Naive thymus-derived CD8-positive, alpha-beta T cell (primary cell): ENCODE results near the gene HTR1B. TPM values are rescaled to one million over a fixed set of nuclear protein-coding genes. Genes with fewer than 3 reads are reported as not detected.

Source experiments
- ATAC-seq, 2 donors: fragments of 150-1000 bp; cut with Tn5 transposase in 1 of 2; sonication (Bioruptor Pico), chemical (Tn5 transposase) in 1 of 2; 1 replicate in 1 of 2; 2 replicates in 1 of 2; pipeline ENCODE4 v1.10.0; 2021; ENCODE audit warnings: mild to moderate bottlenecking in 2 of 2, moderate library complexity in 2 of 2
- POLR2A ChIA-PET: fragments of 350-600 bp; sonication (Branson Sonifier 250); formaldehyde crosslinking; loops from one replicate; lab custom pipeline; 2021; ENCODE audit warnings: antibody characterized with exemption; lab: Charles Lee
- DNase-seq, 10 donors: peaks; one replicate each; pipeline versions ENCODE4 v3.0.0 to v3.0.0-alpha.2; 2020 to 2022
- H3K27ac Mint-ChIP-seq, 10 donors: one replicate each; pipeline ENCODE4 v1.8.0; 2020 to 2022; ENCODE audit warnings: mild to moderate bottlenecking in 10 of 10, mixed read lengths in 10 of 10, moderate library complexity in 4 of 10, inconsistent platforms in 1 of 10
- H3K27me3 Mint-ChIP-seq, 5 donors: one replicate each; pipeline ENCODE4 v1.8.0; 2021 to 2022; ENCODE audit warnings: mixed read lengths in 5 of 5
- H3K36me3 Mint-ChIP-seq, 3 donors: one replicate each; pipeline ENCODE4 v1.8.0; 2020 to 2022; ENCODE audit warnings: mixed read lengths in 3 of 3, mild to moderate bottlenecking in 2 of 3, inconsistent platforms in 1 of 3
- H3K4me1 Mint-ChIP-seq, 4 donors: one replicate each; pipeline ENCODE4 v1.8.0; 2021 to 2022; ENCODE audit warnings: mixed read lengths in 4 of 4
- H3K4me3 Mint-ChIP-seq, 10 donors: one replicate each; pipeline ENCODE4 v1.8.0; 2020 to 2022; ENCODE audit warnings: mild to moderate bottlenecking in 10 of 10, mixed read lengths in 10 of 10, moderate library complexity in 6 of 10, inconsistent platforms in 1 of 10
- H3K9me3 Mint-ChIP-seq, 9 donors: one replicate each; pipeline ENCODE4 v1.8.0; 2020 to 2022; ENCODE audit warnings: mixed read lengths in 9 of 9, mild to moderate bottlenecking in 3 of 9, inconsistent platforms in 1 of 9, moderate library complexity in 1 of 9
- polyA plus RNA-seq, 3 donors: library from polyadenylated mRNA; unstranded; fragments of 300-500 nt; fragmentation: Illumina TruSeq; gene quantifications; one replicate each; pipeline ENCODE4 v1.2.3, GENCODE V29; 2021
- total RNA-seq, 8 experiments: library from RNA in 2 of 8; stranded (reverse) in 2 of 8; gene quantifications; one replicate each; pipeline ENCODE4 v1.2.3 and lab custom pipeline; 2021 to 2026

The HTR1B gene
- not detected for total RNA-seq
- polyA plus RNA-seq = not detected
- total RNA-seq (lab: John Stamatoyannopoulos, UW) = 0 reads per million in 6 experiments

GRCh38 chr6:77463308-77463860, at the start of gene HTR1B:
Gene HTR1B (minus strand): TSS chr6:77463491. CDS start chr6:77463403, 88 bp downstream.
- Mint-ChIP-seq H3K4me1 (peaks cover 16 to 43% (median 27%) of the 10 kb centered on the region in 4 donors), H3K36me3 (peaks cover 0 to 19% (median 8%) of the 10 kb centered on the region in 3 donors), H3K9me3 (peaks cover 0 to 22% (median 3%) of the 10 kb centered on the region in 9 donors), H3K4me3 (peak within 1 kb of the TSS; percentile 14 to 83 (median 48)), H3K27ac (peak within 1 kb of the TSS in 3 of 10 donors; percentile 40 to 77 (median 41)), H3K27me3 (peaks cover 35 to 86% (median 63%) of the 10 kb centered on the region in 5 donors)
- POLR2A ChIA-PET = no interaction called here
- no peak for DNase-seq
- no peak for ATAC-seq

- Mint-ChIP-seq H3K36me3 (peaks cover 0 to 13% (median 0%) of the 10 kb centered on the region in 3 donors), H3K27ac (no peak overlapping the region), H3K27me3 (peaks cover 0 to 4% (median 0%) of the 10 kb centered on the region in 5 donors), H3K4me3 (no peak overlapping the region), H3K9me3 (peaks cover 4 to 52% (median 27%) of the 10 kb centered on the region in 9 donors), H3K4me1 (no peaks in the 10 kb centered on the region)
- no peak for DNase-seq
- POLR2A ChIA-PET = no interaction called here
- ATAC-seq = no peak
Measured at GRCh38 chr6:77512554-77512953, 49.3 kb upstream of the HTR1B start.

- POLR2A ChIA-PET = no interaction called here
- no peak for DNase-seq
Measured at GRCh38 chr6:77511860-77512259, 48.6 kb upstream of the HTR1B start.

GRCh38 chr6:77502981-77503380, 39.7 kb upstream of the HTR1B start:
- DNase-seq = no peak
- POLR2A ChIA-PET = no interaction called here
- Mint-ChIP-seq H3K4me3 (no peak overlapping the region), H3K36me3 (no peaks in the 10 kb centered on the region), H3K27me3 (no peaks in the 10 kb centered on the region), H3K9me3 (no peaks in the 10 kb centered on the region), H3K4me1 (no peaks in the 10 kb centered on the region), H3K27ac (no peak overlapping the region)
- no peak for ATAC-seq

More at GRCh38 chr6:77511860-77512259, 48.6 kb upstream of the HTR1B start:
- no peak for ATAC-seq
- no peak overlapping the region for H3K27ac Mint-ChIP-seq
- peaks cover 0 to 13% (median 0%) of the 10 kb centered on the region in 3 donors for H3K36me3 Mint-ChIP-seq
- peaks cover 0 to 4% (median 0%) of the 10 kb centered on the region in 5 donors for H3K27me3 Mint-ChIP-seq
- H3K4me3 Mint-ChIP-seq = no peak overlapping the region
- no peaks in the 10 kb centered on the region for H3K4me1 Mint-ChIP-seq
- H3K9me3 Mint-ChIP-seq = peaks cover 4 to 52% (median 27%) of the 10 kb centered on the region in 9 donors

GRCh38 chr6:77492530-77492929, 29.2 kb upstream of the HTR1B start:
- no peaks in the 10 kb centered on the region for H3K36me3 Mint-ChIP-seq
- H3K27ac Mint-ChIP-seq = no peak overlapping the region
- H3K27me3 Mint-ChIP-seq = peaks cover 0 to 3% (median 0%) of the 10 kb centered on the region in 5 donors
- no peak overlapping the region for H3K4me3 Mint-ChIP-seq
- peaks cover 0 to 2% (median 0%) of the 10 kb centered on the region in 9 donors for H3K9me3 Mint-ChIP-seq
- no peaks in the 10 kb centered on the region for H3K4me1 Mint-ChIP-seq
- no peak for ATAC-seq
- DNase-seq = no peak
- POLR2A ChIA-PET = no interaction called here

GRCh38 chr6:77487808-77488425, 24.6 kb upstream of the HTR1B start:
- ATAC-seq (no peak), DNase-seq (no peak)
- POLR2A ChIA-PET = no interaction called here
- no peaks in the 10 kb centered on the region for H3K4me1 Mint-ChIP-seq
- H3K27ac Mint-ChIP-seq = no peak overlapping the region
- no peaks in the 10 kb centered on the region for H3K36me3 Mint-ChIP-seq
- no peaks in the 10 kb centered on the region for H3K27me3 Mint-ChIP-seq
- H3K4me3 Mint-ChIP-seq = no peak overlapping the region
- H3K9me3 Mint-ChIP-seq = no peaks in the 10 kb centered on the region

GRCh38 chr6:77482981-77483380, 19.7 kb upstream of the HTR1B start:
- ATAC-seq (no peak), DNase-seq (no peak)
- no peaks in the 10 kb centered on the region for H3K4me1 Mint-ChIP-seq
- H3K27me3 Mint-ChIP-seq = peaks cover 0 to 6% (median 3%) of the 10 kb centered on the region in 5 donors
- no peak overlapping the region for H3K27ac Mint-ChIP-seq
- no peak overlapping the region for H3K4me3 Mint-ChIP-seq
- POLR2A ChIA-PET = no interaction called here
- no peaks in the 10 kb centered on the region for H3K9me3 Mint-ChIP-seq
- H3K36me3 Mint-ChIP-seq = no peaks in the 10 kb centered on the region

GRCh38 chr6:77474973-77475372, 11.7 kb upstream of the HTR1B start:
- POLR2A ChIA-PET = no interaction called here
- Mint-ChIP-seq H3K27me3 (peaks cover 0 to 4% (median under 1%) of the 10 kb centered on the region in 5 donors), H3K27ac (no peak overlapping the region), H3K36me3 (no peaks in the 10 kb centered on the region), H3K9me3 (peaks cover 0 to 3% (median 0%) of the 10 kb centered on the region in 9 donors), H3K4me3 (peak overlapping the region in 4 of 10 donors; percentile 20 to 57 (median 49)), H3K4me1 (peaks cover 4 to 12% (median 11%) of the 10 kb centered on the region in 4 donors)
- ATAC-seq (no peak), DNase-seq (no peak)

GRCh38 chr6:77474286-77474956, 11.1 kb upstream of the HTR1B start:
- Mint-ChIP-seq H3K27ac (peak overlapping the region in 1 of 10 donors; percentile 5), H3K27me3 (peaks cover 0 to 4% (median 0%) of the 10 kb centered on the region in 5 donors), H3K4me3 (peak overlapping the region in 9 of 10 donors; percentile 30 to 64 (median 48)), H3K36me3 (no peaks in the 10 kb centered on the region), H3K9me3 (peaks cover 0 to 3% (median 0%) of the 10 kb centered on the region in 9 donors), H3K4me1 (peaks cover 4 to 12% (median 11%) of the 10 kb centered on the region in 4 donors)
- POLR2A ChIA-PET = no interaction called here
- ATAC-seq (no peak), DNase-seq (no peak)

- ATAC-seq (no peak), DNase-seq (no peak)
- H3K27ac Mint-ChIP-seq = no peak overlapping the region
- H3K36me3 Mint-ChIP-seq = peaks cover 0 to 6% (median 3%) of the 10 kb centered on the region in 3 donors
- H3K4me3 Mint-ChIP-seq = no peak overlapping the region
- peaks cover 6 to 20% (median 17%) of the 10 kb centered on the region in 5 donors for H3K27me3 Mint-ChIP-seq
- POLR2A ChIA-PET = no interaction called here
- H3K9me3 Mint-ChIP-seq = peaks cover 0 to 5% (median 0%) of the 10 kb centered on the region in 9 donors
- peaks cover 9 to 21% (median 17%) of the 10 kb centered on the region in 4 donors for H3K4me1 Mint-ChIP-seq
Measured at GRCh38 chr6:77470983-77471382, 7.7 kb upstream of the HTR1B start.

GRCh38 chr6:77468939-77469338, 5.6 kb upstream of the HTR1B start:
- no peak for DNase-seq
- H3K4me3 Mint-ChIP-seq = no peak overlapping the region
- POLR2A ChIA-PET = no interaction called here

GRCh38 chr6:77466451-77467437, 3.5 kb upstream of the HTR1B start:
- H3K4me1 Mint-ChIP-seq = peaks cover 16 to 43% (median 27%) of the 10 kb centered on the region in 4 donors
- H3K36me3 Mint-ChIP-seq = peaks cover 0 to 19% (median 8%) of the 10 kb centered on the region in 3 donors
- ATAC-seq (peak; percentile 56 to 59), DNase-seq (peak in 2 of 10 donors; percentile 9 to 20)
- H3K27ac Mint-ChIP-seq = peak overlapping the region in 4 of 10 donors; percentile 16 to 62 (median 30)
- peaks cover 25 to 62% (median 54%) of the 10 kb centered on the region in 5 donors for H3K27me3 Mint-ChIP-seq
- POLR2A ChIA-PET = no interaction called here
- H3K9me3 Mint-ChIP-seq = peaks cover 0 to 19% (median 3%) of the 10 kb centered on the region in 9 donors
- peak overlapping the region; percentile 79 to 91 (median 84) for H3K4me3 Mint-ChIP-seq

More at GRCh38 chr6:77468939-77469338, 5.6 kb upstream of the HTR1B start:
- no peak for ATAC-seq
- peaks cover 10 to 26% (median 20%) of the 10 kb centered on the region in 4 donors for H3K4me1 Mint-ChIP-seq
- H3K36me3 Mint-ChIP-seq = peaks cover 0 to 13% (median 5%) of the 10 kb centered on the region in 3 donors
- H3K9me3 Mint-ChIP-seq = peaks cover 0 to 7% (median 1%) of the 10 kb centered on the region in 9 donors
- H3K27ac Mint-ChIP-seq = no peak overlapping the region
- peaks cover 13 to 41% (median 35%) of the 10 kb centered on the region in 5 donors for H3K27me3 Mint-ChIP-seq
